HG03571 (cell line): ENCODE measurements around the gene ANKRD40.

ENCODE experiments used
- ATAC-seq: cut with Tn5 transposase; IDR thresholded peaks from one replicate; pipeline ENCODE4 v1.9.1; 2021; ENCODE audit not compliant: unreplicated experiment

The ANKRD40 gene

GRCh38 chr17:50651661-50652060, 56.1 kb downstream of the ANKRD40 start:
- ATAC-seq, result no peak

- no peak for ATAC-seq
These were observed 58.4 kb downstream of the ANKRD40 start for GRCh38 chr17:50649042-50649908.

- no peak for ATAC-seq
These were observed 60.5 kb downstream of the ANKRD40 start for GRCh38 chr17:50647187-50647586.

GRCh38 chr17:50645748-50646682, 61.7 kb downstream of the ANKRD40 start:
- no peak for ATAC-seq
